NCI-H2107 treated with DMSO at 0.1 percent for 48 hours (cell line): ENCODE data around the gene ALOXE3.
"Not testable (repeated sequence)": the region's sequence is repeated elsewhere in the genome, so short reads cannot be mapped to it uniquely, and the experiment has no call there.

Experiments used
- DNase-seq: peaks from one replicate; lab custom pipeline; 2025; ENCODE audit not compliant: unreplicated experiment; lab: John Stamatoyannopoulos, UW

The ALOXE3 gene

GRCh38 chr17:8122924-8123694 lies 4.8 kb upstream of the ALOXE3 start:
- no peak for DNase-seq

- no peak for DNase-seq
These were observed 4.2 kb upstream of the ALOXE3 start for GRCh38 chr17:8122422-8122923.

GRCh38 chr17:8121681-8122421 lies 3.5 kb upstream of the ALOXE3 start:
- DNase-seq, result no peak

GRCh38 chr17:8121407-8121680 lies 3.0 kb upstream of the ALOXE3 start:
- no peak for DNase-seq

- peak; percentile 37 for DNase-seq
These were observed 2.4 kb upstream of the ALOXE3 start for GRCh38 chr17:8120520-8121406.

- DNase-seq, result peak; percentile 56
These were observed 1.5 kb upstream of the ALOXE3 start for GRCh38 chr17:8119581-8120519.

GRCh38 chr17:8118769-8119580 lies 661 bp upstream of the ALOXE3 start:
- DNase-seq, result peak; percentile 58

- DNase-seq, result no peak
These were observed 841 bp downstream of the ALOXE3 start for GRCh38 chr17:8117367-8117979.

- no peak for DNase-seq
These were observed 1.5 kb downstream of the ALOXE3 start for GRCh38 chr17:8116776-8117175.

GRCh38 chr17:8110907-8111306 lies 7.4 kb downstream of the ALOXE3 start:
- no peak for DNase-seq

- no peak for DNase-seq
These were observed 7.9 kb downstream of the ALOXE3 start for GRCh38 chr17:8110456-8110804.

- DNase-seq, result no peak
These were observed 8.5 kb downstream of the ALOXE3 start for GRCh38 chr17:8109661-8110455.

- DNase-seq, result no peak
These were observed 9.2 kb downstream of the ALOXE3 start for GRCh38 chr17:8108972-8109660.

- DNase-seq, result not testable (repeated sequence)
These were observed 11.3 kb downstream of the ALOXE3 start for GRCh38 chr17:8106980-8107379.

GRCh38 chr17:8105957-8106398 lies 12.3 kb downstream of the ALOXE3 start:
- no peak for DNase-seq

GRCh38 chr17:8104911-8105310 lies 13.4 kb downstream of the ALOXE3 start:
- no peak for DNase-seq

- DNase-seq, result no peak
These were observed 14.8 kb downstream of the ALOXE3 start for GRCh38 chr17:8103549-8103948.

- no peak for DNase-seq
These were observed 16.6 kb downstream of the ALOXE3 start for GRCh38 chr17:8101721-8102120.
